Trophoblast cell (in vitro differentiated cells and primary cell): Measurements from ENCODE around the gene GRIK4.

Source experiments
- DNase-seq, 2 donors: peaks; one replicate each; pipeline ENCODE4 v3.0.0-alpha.2; 2016
- H2AFZ ChIP-seq: 2 replicates; pipeline ENCODE4 v1.6.1; 2013; ENCODE audit warnings: low read length, moderate library complexity, mild to moderate bottlenecking; ENCODE audit not compliant: insufficient read depth, poor library complexity
- H2AK5ac ChIP-seq: 2 replicates; pipeline ENCODE4 v1.6.1; 2013; ENCODE audit warnings: mild to moderate bottlenecking, low read length
- H2BK120ac ChIP-seq: 2 replicates; pipeline ENCODE4 v1.6.1; 2013; ENCODE audit warnings: low read length, mild to moderate bottlenecking, moderate library complexity; ENCODE audit not compliant: insufficient read depth, poor library complexity
- H2BK12ac ChIP-seq: 2 replicates; pipeline ENCODE4 v1.6.1; 2013; ENCODE audit warnings: mild to moderate bottlenecking, low read length, moderate library complexity
- H2BK5ac ChIP-seq: 2 replicates; pipeline ENCODE4 v1.6.1; 2013; ENCODE audit warnings: low read length, low read depth, moderate library complexity, mild to moderate bottlenecking; ENCODE audit not compliant: poor library complexity
- H3K14ac ChIP-seq: 2 replicates; pipeline ENCODE4 v1.6.1; 2013; ENCODE audit warnings: mild to moderate bottlenecking, low read length
- H3K18ac ChIP-seq: 2 replicates; pipeline ENCODE4 v1.6.1; 2013; ENCODE audit warnings: mild to moderate bottlenecking, low read length
- H3K23ac ChIP-seq: 2 replicates; pipeline ENCODE4 v1.6.1; 2013; ENCODE audit warnings: low read length
- H3K27ac ChIP-seq: 2 replicates; pipeline ENCODE4 v1.5.1; 2013; ENCODE audit warnings: low read depth, mild to moderate bottlenecking, inconsistent platforms, low read length, moderate library complexity
- H3K27me3 ChIP-seq: 2 replicates; pipeline ENCODE4 v1.6.1; 2013; ENCODE audit warnings: inconsistent platforms, mild to moderate bottlenecking, low read length, moderate library complexity; ENCODE audit not compliant: insufficient read depth
- H3K36me3 ChIP-seq, 2 experiments: 1 replicate in 1 of 2; 2 replicates in 1 of 2; pipeline ENCODE4 v1.6.1; 2013; ENCODE audit warnings: low read length in 2 of 2, mild to moderate bottlenecking in 2 of 2, moderate library complexity in 1 of 2; ENCODE audit not compliant: insufficient read depth in 2 of 2, control insufficient read depth in 1 of 2
- H3K4ac ChIP-seq: 2 replicates; pipeline ENCODE4 v1.6.1; 2013; ENCODE audit warnings: low read depth, mild to moderate bottlenecking, low read length, moderate library complexity
- H3K4me1 ChIP-seq, 2 experiments: 1 replicate in 1 of 2; 2 replicates in 1 of 2; pipeline ENCODE4 v1.6.1; 2013; ENCODE audit warnings: low read length in 2 of 2, mild to moderate bottlenecking in 2 of 2, moderate library complexity in 1 of 2; ENCODE audit not compliant: insufficient read depth in 2 of 2, control insufficient read depth in 1 of 2
- H3K4me2 ChIP-seq: 2 replicates; pipeline ENCODE4 v1.6.1; 2013; ENCODE audit warnings: inconsistent platforms, mild to moderate bottlenecking, low read length, moderate library complexity
- H3K4me3 ChIP-seq: 2 replicates; pipeline ENCODE4 v1.5.1; 2013; ENCODE audit warnings: mild to moderate bottlenecking, low read depth, low read length, inconsistent platforms
- H3K79me1 ChIP-seq: one replicate; pipeline ENCODE4 v1.6.1; 2013; ENCODE audit warnings: low read length
- H3K79me2 ChIP-seq: 2 replicates; pipeline ENCODE4 v1.6.1; 2013; ENCODE audit warnings: low read length, mild to moderate bottlenecking; ENCODE audit not compliant: control insufficient read depth, insufficient read depth, poor library complexity
- H3K9ac ChIP-seq: 2 replicates; pipeline ENCODE4 v1.6.1; 2013; ENCODE audit warnings: mild to moderate bottlenecking, low read length
- H3K9me3 ChIP-seq: 2 replicates; pipeline ENCODE4 v1.6.1; 2013; ENCODE audit warnings: low read depth, mild to moderate bottlenecking, control low read depth, inconsistent platforms, low read length; ENCODE audit not compliant: insufficient read depth
- H4K12ac ChIP-seq: 2 replicates; pipeline ENCODE4 v1.6.1; 2013; ENCODE audit warnings: low read depth, mild to moderate bottlenecking, low read length, moderate library complexity
- H4K8ac ChIP-seq: 2 replicates; pipeline ENCODE4 v1.6.1; 2013; ENCODE audit warnings: low read depth, mild to moderate bottlenecking, low read length, moderate library complexity
- H4K91ac ChIP-seq: one replicate; pipeline ENCODE4 v1.6.1; 2013; ENCODE audit warnings: low read depth, mild to moderate bottlenecking, low read length, moderate library complexity
- WGBS: extraction: QIAGEN DNeasy Blood & Tissue Kit; methylation state at CpG from one replicate; pipeline ENCODE4 v1.1.7; 2013; ENCODE audit warnings: missing lambda C conversion rate; ENCODE audit not compliant: insufficient read length, insufficient coverage; ENCODE audit errors: extremely low coverage; 5-methylcytosine and 5-hydroxymethylcytosine counted together

Gene GRIK4

DNA sequence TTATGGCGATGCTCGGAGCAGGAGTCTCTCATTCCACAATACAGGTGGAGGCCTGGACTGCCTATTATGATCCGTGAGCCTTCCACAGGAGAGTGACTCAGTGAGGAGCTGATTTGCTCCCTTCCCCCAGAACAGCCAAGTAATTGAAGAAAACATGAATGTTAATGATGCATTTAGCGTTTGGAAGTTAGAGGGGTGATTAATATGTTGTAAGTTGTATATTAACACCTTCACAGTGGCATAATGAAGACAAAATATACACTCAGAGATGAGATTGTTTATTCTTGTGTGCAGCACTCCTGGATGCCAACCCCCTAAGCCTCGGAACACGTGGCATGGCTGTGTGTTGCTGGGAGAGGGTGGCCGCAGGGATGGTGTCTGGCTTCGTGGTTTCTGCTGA lies 98.6 kb downstream of the GRIK4 start:
- H3K79me1 ChIP-seq, result no peaks in the 10 kb centered on the region
- no peak overlapping the region for H3K18ac ChIP-seq
- H3K27ac ChIP-seq, result no peak overlapping the region
- H4K8ac ChIP-seq, result no peak overlapping the region
- H3K4me2 ChIP-seq, result no peak overlapping the region
- no peak overlapping the region for H3K4me3 ChIP-seq
- H4K91ac ChIP-seq, result no peak overlapping the region
- H2AK5ac ChIP-seq, result no peak overlapping the region
- no peak overlapping the region for H4K12ac ChIP-seq
- no peak for DNase-seq
- no peak overlapping the region for H2BK12ac ChIP-seq
- no peak overlapping the region for H3K14ac ChIP-seq
- H3K79me2 ChIP-seq, result no peaks in the 10 kb centered on the region
- H3K27me3 ChIP-seq, result no peaks in the 10 kb centered on the region
- H3K4ac ChIP-seq, result no peak overlapping the region
- peaks cover 4% of the 10 kb centered on the region for H3K9me3 ChIP-seq
- H3K23ac ChIP-seq, result no peak overlapping the region
- no peak overlapping the region for H2AFZ ChIP-seq
- H3K9ac ChIP-seq, result no peak overlapping the region
- H2BK120ac ChIP-seq, result no peak overlapping the region
- H3K4me1 ChIP-seq, result no peaks in the 10 kb centered on the region
- H3K36me3 ChIP-seq, result no peaks in the 10 kb centered on the region
- no CpG with 5 or more reads among the region's 8 CpGs for WGBS
- H2BK5ac ChIP-seq, result no peak overlapping the region

- H4K91ac ChIP-seq, result no peak overlapping the region
- H3K4me3 ChIP-seq, result no peak overlapping the region
- no peak overlapping the region for H2AFZ ChIP-seq
- H3K4me1 ChIP-seq, result no peaks in the 10 kb centered on the region
- no peak overlapping the region for H2BK120ac ChIP-seq
- no peak overlapping the region for H3K4me2 ChIP-seq
- no peak overlapping the region for H3K23ac ChIP-seq
- H3K79me2 ChIP-seq, result no peaks in the 10 kb centered on the region
- H3K4ac ChIP-seq, result no peak overlapping the region
- H3K27ac ChIP-seq, result no peak overlapping the region
- H2BK12ac ChIP-seq, result no peak overlapping the region
- no peak for DNase-seq
- H3K9me3 ChIP-seq, result peaks cover 2% of the 10 kb centered on the region
- no peaks in the 10 kb centered on the region for H3K36me3 ChIP-seq
- H2AK5ac ChIP-seq, result no peak overlapping the region
- H3K14ac ChIP-seq, result no peak overlapping the region
- no peaks in the 10 kb centered on the region for H3K79me1 ChIP-seq
- H4K12ac ChIP-seq, result no peak overlapping the region
- no peak overlapping the region for H3K9ac ChIP-seq
- no peaks in the 10 kb centered on the region for H3K27me3 ChIP-seq
- no peak overlapping the region for H4K8ac ChIP-seq
- H2BK5ac ChIP-seq, result no peak overlapping the region
- no CpG with 5 or more reads among the region's 7 CpGs for WGBS
- no peak overlapping the region for H3K18ac ChIP-seq
Observed at GRCh38 chr11:120611581-120611980, 100.0 kb downstream of the GRIK4 start.

GRCh38 chr11:120612513-120613263 lies 101.1 kb downstream of the GRIK4 start:
- H2AFZ ChIP-seq, result no peak overlapping the region
- H3K27ac ChIP-seq, result no peak overlapping the region
- H3K27me3 ChIP-seq, result no peaks in the 10 kb centered on the region
- no peak overlapping the region for H3K14ac ChIP-seq
- H2BK5ac ChIP-seq, result no peak overlapping the region
- H3K36me3 ChIP-seq, result no peaks in the 10 kb centered on the region
- peak in 1 of 2 donors; percentile 1 for DNase-seq
- H4K8ac ChIP-seq, result no peak overlapping the region
- no peak overlapping the region for H2BK120ac ChIP-seq
- no peak overlapping the region for H3K18ac ChIP-seq
- H4K12ac ChIP-seq, result no peak overlapping the region
- no peak overlapping the region for H2AK5ac ChIP-seq
- H3K23ac ChIP-seq, result no peak overlapping the region
- H3K4me2 ChIP-seq, result no peak overlapping the region
- peaks cover 2% of the 10 kb centered on the region for H3K9me3 ChIP-seq
- no peak overlapping the region for H3K4me3 ChIP-seq
- H3K79me1 ChIP-seq, result no peaks in the 10 kb centered on the region
- H2BK12ac ChIP-seq, result no peak overlapping the region
- no CpG with 5 or more reads among the region's 8 CpGs for WGBS
- no peaks in the 10 kb centered on the region for H3K4me1 ChIP-seq
- no peak overlapping the region for H3K9ac ChIP-seq
- no peaks in the 10 kb centered on the region for H3K79me2 ChIP-seq
- H4K91ac ChIP-seq, result no peak overlapping the region
- H3K4ac ChIP-seq, result no peak overlapping the region

GRCh38 chr11:120613264-120614226 lies 102.0 kb downstream of the GRIK4 start:
- H4K12ac ChIP-seq, result no peak overlapping the region
- no peak overlapping the region for H3K4me3 ChIP-seq
- H4K91ac ChIP-seq, result no peak overlapping the region
- no peak overlapping the region for H3K4me2 ChIP-seq
- no peak overlapping the region for H3K4ac ChIP-seq
- H3K14ac ChIP-seq, result no peak overlapping the region
- H3K79me2 ChIP-seq, result no peaks in the 10 kb centered on the region
- H3K27ac ChIP-seq, result no peak overlapping the region
- H3K79me1 ChIP-seq, result no peaks in the 10 kb centered on the region
- H2AK5ac ChIP-seq, result no peak overlapping the region
- no peak overlapping the region for H2BK120ac ChIP-seq
- no peak overlapping the region for H3K9ac ChIP-seq
- no peak for DNase-seq
- H3K23ac ChIP-seq, result no peak overlapping the region
- no peak overlapping the region for H3K18ac ChIP-seq
- H2BK12ac ChIP-seq, result no peak overlapping the region
- WGBS, result no CpG with 5 or more reads among the region's 6 CpGs
- no peaks in the 10 kb centered on the region for H3K36me3 ChIP-seq
- no peak overlapping the region for H2BK5ac ChIP-seq
- no peaks in the 10 kb centered on the region for H3K27me3 ChIP-seq
- H3K4me1 ChIP-seq, result no peaks in the 10 kb centered on the region
- H2AFZ ChIP-seq, result no peak overlapping the region
- no peak overlapping the region for H4K8ac ChIP-seq
- H3K9me3 ChIP-seq, result peaks cover 4% of the 10 kb centered on the region
